CD4-positive, CD25-positive, alpha-beta regulatory T cell (primary cell): ENCODE data around the gene DPF1. TPM values are rescaled to one million over a fixed set of nuclear protein-coding genes. Genes with fewer than 3 reads are reported as not detected.
A peak's percentile ranks its signal among the peaks of the same experiment; 100 is the strongest.

ENCODE experiments used
- ATAC-seq, 2 donors: fragments of 150-1000 bp; cut with Tn5 transposase; one replicate each; pipeline ENCODE4 v1.10.0; 2021; ENCODE audit warnings: low read depth in 2 of 2, moderate number of reproducible peaks in 2 of 2, moderate library complexity in 1 of 2
- DNase-seq, 3 donors: peaks; one replicate each; pipeline versions ENCODE4 v3.0.0 to v3.0.0-alpha.2; 2012 to 2022; ENCODE audit warnings: mixed read lengths in 1 of 3
- H3K27ac ChIP-seq: one replicate; pipeline ENCODE4 v1.7.0; 2013; ENCODE audit warnings: mild to moderate bottlenecking, low read length; ENCODE audit not compliant: insufficient read depth, poor library complexity, severe bottlenecking
- H3K27me3 ChIP-seq: one replicate; pipeline ENCODE4 v1.7.0; 2013; ENCODE audit warnings: low read length; ENCODE audit not compliant: control insufficient read depth, insufficient read depth
- H3K36me3 ChIP-seq: one replicate; pipeline ENCODE4 v1.7.0; 2013; ENCODE audit warnings: mild to moderate bottlenecking, low read length, moderate library complexity; ENCODE audit not compliant: control insufficient read depth, insufficient read depth
- H3K4me1 ChIP-seq: 2 replicates; pipeline ENCODE4 v1.7.0; 2013; ENCODE audit warnings: mild to moderate bottlenecking, low read length; ENCODE audit not compliant: insufficient read depth, control insufficient read depth, poor library complexity, severe bottlenecking
- H3K4me3 ChIP-seq: one replicate; pipeline ENCODE4 v1.7.0; 2013; ENCODE audit warnings: low read depth, mild to moderate bottlenecking, low read length, moderate library complexity
- H3K9me3 ChIP-seq, 2 experiments: 1 replicate in 1 of 2; 2 replicates in 1 of 2; pipeline ENCODE4 v1.7.0; 2013; ENCODE audit warnings: low read length in 2 of 2, mild to moderate bottlenecking in 1 of 2, moderate library complexity in 1 of 2; ENCODE audit not compliant: control insufficient read depth in 2 of 2
- H3K27ac Mint-ChIP-seq, 3 donors: one replicate each; pipeline ENCODE4 v1.8.0; 2020 to 2022; ENCODE audit warnings: mild to moderate bottlenecking in 3 of 3, mixed read lengths in 3 of 3, moderate library complexity in 2 of 3
- H3K27me3 Mint-ChIP-seq: one replicate; pipeline ENCODE4 v1.8.0; 2022; ENCODE audit warnings: mild to moderate bottlenecking, mixed read lengths
- H3K36me3 Mint-ChIP-seq: one replicate; pipeline ENCODE4 v1.8.0; 2020; ENCODE audit warnings: mixed read lengths
- H3K4me1 Mint-ChIP-seq, 4 donors: one replicate each; pipeline ENCODE4 v1.8.0; 2020 to 2022; ENCODE audit warnings: mixed read lengths in 4 of 4, mild to moderate bottlenecking in 1 of 4
- H3K4me3 Mint-ChIP-seq, 4 donors: one replicate each; pipeline ENCODE4 v1.8.0; 2020 to 2022; ENCODE audit warnings: mild to moderate bottlenecking in 4 of 4, mixed read lengths in 4 of 4, moderate library complexity in 3 of 4
- H3K9me3 Mint-ChIP-seq, 7 donors: one replicate each; pipeline ENCODE4 v1.8.0; 2020 to 2022; ENCODE audit warnings: mixed read lengths in 7 of 7, mild to moderate bottlenecking in 3 of 7, moderate library complexity in 2 of 7
- polyA plus RNA-seq, 4 donors: library from polyadenylated mRNA; unstranded; fragments of 300-500 nt; fragmentation: Illumina TruSeq; gene quantifications; one replicate each; pipeline ENCODE4 v1.2.3, GENCODE V29; 2021
- total RNA-seq: library from RNA; stranded (reverse); gene quantifications from one replicate; pipeline ENCODE4 v1.2.3, GENCODE V29; 2022

The DPF1 gene
- total and polyA plus RNA-seq, 5 donors from 2014 or later: not detected

DNA sequence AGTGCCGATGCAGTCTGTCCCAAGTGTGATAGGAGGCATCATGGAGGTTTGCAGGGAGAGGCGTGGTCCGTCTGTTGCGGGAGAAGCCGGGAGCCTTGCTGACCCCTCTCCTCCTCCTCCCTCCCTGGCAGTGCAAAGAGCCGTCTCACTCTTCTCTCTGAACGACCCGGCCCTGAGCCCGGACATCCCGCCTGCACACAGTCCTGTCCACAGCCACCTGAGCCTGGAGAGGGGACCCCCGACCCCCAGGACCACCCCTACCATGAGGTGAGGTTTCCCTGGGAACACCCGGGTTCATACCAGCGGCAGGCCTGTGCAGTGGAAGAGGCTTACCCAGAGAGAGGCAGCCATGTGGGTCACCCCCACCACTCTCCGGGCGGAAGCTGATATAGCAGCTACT is 22.3 kb downstream of the DPF1 start:
- Histone ChIP-seq H3K4me1 (no peaks in the 10 kb centered on the region), H3K27me3 (no peaks in the 10 kb centered on the region), H3K36me3 (no peaks in the 10 kb centered on the region), H3K4me3 (no peak overlapping the region), H3K9me3 (no peaks in the 10 kb centered on the region), H3K27ac (no peak overlapping the region)
- H3K36me3 Mint-ChIP-seq: peaks cover 22% of the 10 kb centered on the region
- no peak overlapping the region for H3K4me3 Mint-ChIP-seq
- no peaks in the 10 kb centered on the region for H3K27me3 Mint-ChIP-seq
- ATAC-seq: no peak
- H3K4me1 Mint-ChIP-seq: no peaks in the 10 kb centered on the region
- no peak overlapping the region for H3K27ac Mint-ChIP-seq
- H3K9me3 Mint-ChIP-seq: no peaks in the 10 kb centered on the region
- no peak for DNase-seq

DNA sequence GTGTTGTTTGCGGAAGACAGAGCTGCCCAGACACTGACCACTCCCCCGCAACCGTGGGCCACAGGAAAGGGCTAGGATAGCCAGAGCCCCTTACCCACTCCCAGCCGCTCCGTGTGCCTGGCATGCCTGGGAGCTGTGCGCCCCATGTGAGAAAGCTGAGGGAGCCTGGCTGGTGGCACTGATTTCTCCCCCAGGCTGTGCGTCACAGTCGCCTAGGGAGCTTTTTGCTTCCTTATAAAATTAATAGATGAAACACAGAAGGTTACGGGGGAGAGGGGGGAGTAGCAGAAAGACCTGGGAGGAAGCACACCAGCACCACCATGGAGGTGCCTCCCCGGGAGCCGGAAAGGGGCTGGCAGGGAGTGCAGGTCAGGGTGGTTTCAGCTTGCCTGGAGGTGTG is 24.7 kb downstream of the DPF1 start:
- no peaks in the 10 kb centered on the region for H3K4me1 Mint-ChIP-seq
- no peak overlapping the region for H3K27ac ChIP-seq
- no peaks in the 10 kb centered on the region for H3K27me3 ChIP-seq
- no peaks in the 10 kb centered on the region for H3K27me3 Mint-ChIP-seq
- no peak overlapping the region for H3K4me3 Mint-ChIP-seq
- no peak overlapping the region for H3K4me3 ChIP-seq
- no peaks in the 10 kb centered on the region for H3K4me1 ChIP-seq
- H3K27ac Mint-ChIP-seq: no peak overlapping the region
- no peaks in the 10 kb centered on the region for H3K36me3 ChIP-seq
- DNase-seq (no peak), ATAC-seq (no peak)
- no peaks in the 10 kb centered on the region for H3K9me3 ChIP-seq
- peaks cover 0 to 1% (median 0%) of the 10 kb centered on the region in 7 donors for H3K9me3 Mint-ChIP-seq
- peaks cover 30% of the 10 kb centered on the region for H3K36me3 Mint-ChIP-seq

DNA sequence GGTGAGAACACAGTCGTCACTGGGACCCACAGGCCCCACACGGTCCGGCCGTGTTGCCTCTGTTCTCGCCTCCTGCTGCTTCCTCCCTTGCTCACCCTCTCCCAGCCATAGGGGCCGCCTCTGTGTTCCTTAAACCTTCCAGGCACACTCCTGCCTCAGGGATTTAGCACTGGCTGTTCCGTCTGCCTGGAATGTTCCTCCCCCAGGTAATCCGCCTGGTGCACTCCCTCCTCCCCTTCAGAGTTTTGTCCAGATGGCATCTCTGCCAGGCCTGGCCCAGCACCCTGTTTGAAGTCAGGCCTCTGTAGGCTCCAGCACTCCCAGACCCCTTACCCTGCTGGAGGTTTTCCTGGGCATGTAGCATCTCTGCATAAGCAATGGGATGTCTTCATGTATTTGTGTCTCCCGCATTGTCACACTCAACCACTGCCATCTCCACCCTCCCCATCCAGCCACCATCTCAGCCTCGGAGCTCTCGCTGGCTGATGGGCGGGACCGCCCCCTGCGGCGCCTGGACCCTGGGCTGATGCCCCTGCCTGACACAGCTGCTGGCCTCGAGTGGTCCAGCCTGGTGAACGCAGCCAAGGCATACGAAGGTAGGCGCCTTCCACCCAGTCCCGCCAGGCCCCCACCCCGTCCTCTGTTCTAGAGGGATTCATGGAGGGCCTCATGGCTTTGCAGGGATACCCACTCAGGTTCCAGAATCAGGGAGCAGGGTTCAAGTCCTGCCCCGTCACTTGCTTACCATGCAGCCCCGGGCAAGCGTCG is 25.9 kb downstream of the DPF1 start:
- Histone ChIP-seq H3K4me1 (no peaks in the 10 kb centered on the region), H3K9me3 (no peaks in the 10 kb centered on the region), H3K36me3 (no peaks in the 10 kb centered on the region), H3K27me3 (no peaks in the 10 kb centered on the region), H3K27ac (no peak overlapping the region), H3K4me3 (no peak overlapping the region)
- H3K9me3 Mint-ChIP-seq: peaks cover 0 to 1% (median 0%) of the 10 kb centered on the region in 7 donors
- no peak for DNase-seq
- no peak for ATAC-seq
- no peaks in the 10 kb centered on the region for H3K27me3 Mint-ChIP-seq
- no peak overlapping the region for H3K4me3 Mint-ChIP-seq
- H3K36me3 Mint-ChIP-seq: peaks cover 30% of the 10 kb centered on the region
- no peak overlapping the region for H3K27ac Mint-ChIP-seq
- H3K4me1 Mint-ChIP-seq: no peaks in the 10 kb centered on the region

DNA sequence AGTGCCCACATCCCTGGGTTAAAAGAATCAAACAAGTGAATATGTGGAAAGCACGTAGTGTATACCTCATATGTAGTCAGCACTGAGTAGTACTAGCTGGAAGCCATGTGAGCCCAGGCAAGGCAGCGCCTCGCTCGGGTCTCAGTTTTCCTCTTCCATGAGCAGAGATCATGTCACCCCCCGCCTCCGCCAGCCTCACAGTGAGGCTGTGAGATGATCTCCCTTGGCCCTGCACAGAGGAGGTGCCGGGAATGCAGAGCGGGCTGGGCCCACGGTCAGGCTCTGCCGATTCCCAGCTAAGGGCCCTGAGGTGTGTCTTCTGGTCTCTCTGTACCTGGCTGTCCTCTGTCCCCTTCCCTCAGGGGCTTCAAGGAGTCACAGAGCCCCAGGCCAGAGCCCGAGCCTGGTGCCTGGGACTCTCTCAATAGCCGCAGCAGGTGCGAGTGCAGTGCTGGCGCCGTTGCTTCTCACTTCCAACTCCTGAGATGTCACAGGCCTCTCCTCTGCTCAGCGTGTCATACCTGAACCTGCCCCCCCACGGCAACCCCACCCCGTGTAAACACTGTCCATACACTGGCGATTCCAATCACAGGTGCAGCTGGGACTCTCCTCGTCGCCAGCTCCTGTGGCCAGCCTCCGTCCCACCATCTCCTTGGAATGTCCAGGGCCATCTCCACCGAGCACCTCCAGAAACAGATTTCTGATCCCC is 26.9 kb downstream of the DPF1 start:
- Histone ChIP-seq H3K4me1 (no peaks in the 10 kb centered on the region), H3K27me3 (no peaks in the 10 kb centered on the region), H3K36me3 (no peaks in the 10 kb centered on the region), H3K27ac (no peak overlapping the region), H3K4me3 (no peak overlapping the region), H3K9me3 (no peaks in the 10 kb centered on the region)
- peaks cover 0 to 1% (median 0%) of the 10 kb centered on the region in 7 donors for H3K9me3 Mint-ChIP-seq
- H3K27me3 Mint-ChIP-seq: no peaks in the 10 kb centered on the region
- peaks cover 24% of the 10 kb centered on the region for H3K36me3 Mint-ChIP-seq
- DNase-seq (no peak), ATAC-seq (no peak)
- H3K4me3 Mint-ChIP-seq: no peak overlapping the region
- no peaks in the 10 kb centered on the region for H3K4me1 Mint-ChIP-seq
- peak overlapping the region in 1 of 3 donors; percentile 87 for H3K27ac Mint-ChIP-seq

DNA sequence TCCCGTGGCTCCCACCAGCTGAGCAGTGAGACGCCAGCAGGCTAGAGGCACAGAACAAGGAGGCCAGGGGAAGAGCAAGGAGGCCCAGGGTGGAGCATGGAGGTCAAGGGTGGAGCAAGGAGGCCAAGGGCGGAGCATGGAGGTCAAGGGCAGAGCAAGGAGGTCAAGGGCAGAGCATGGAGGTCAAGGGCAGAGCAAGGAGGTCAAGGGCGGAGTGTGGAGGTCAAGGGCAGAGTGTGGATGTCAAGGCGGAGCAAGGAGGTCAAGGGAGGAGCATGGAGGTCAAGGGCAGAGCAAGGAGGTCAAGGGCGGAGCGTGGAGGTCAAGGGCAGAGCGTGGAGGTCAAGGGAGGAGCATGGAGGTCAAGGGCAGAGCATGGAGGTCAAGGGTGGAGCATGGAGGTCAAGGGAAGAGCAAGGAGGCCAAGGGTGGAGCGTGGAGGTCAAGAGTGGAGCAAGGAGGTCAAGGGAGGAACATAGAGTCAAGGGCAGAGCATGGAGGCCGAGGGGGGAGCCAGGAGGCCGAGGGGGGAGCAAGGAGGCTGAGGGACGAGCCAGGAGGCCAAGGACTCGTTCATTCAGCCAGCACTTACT is 27.7 kb downstream of the DPF1 start:
- Histone ChIP-seq H3K9me3 (no peaks in the 10 kb centered on the region), H3K4me3 (no peak overlapping the region), H3K27ac (no peak overlapping the region), H3K27me3 (no peaks in the 10 kb centered on the region), H3K36me3 (no peaks in the 10 kb centered on the region), H3K4me1 (no peaks in the 10 kb centered on the region)
- ATAC-seq (no peak), DNase-seq (no peak)
- H3K27ac Mint-ChIP-seq: peak overlapping the region in 1 of 3 donors; percentile 86
- peaks cover 20% of the 10 kb centered on the region for H3K36me3 Mint-ChIP-seq
- no peak overlapping the region for H3K4me3 Mint-ChIP-seq
- H3K27me3 Mint-ChIP-seq: no peaks in the 10 kb centered on the region
- H3K9me3 Mint-ChIP-seq: peaks cover 0 to 1% (median 0%) of the 10 kb centered on the region in 7 donors
- H3K4me1 Mint-ChIP-seq: peaks cover 0 to 1% (median 0%) of the 10 kb centered on the region in 4 donors

DNA sequence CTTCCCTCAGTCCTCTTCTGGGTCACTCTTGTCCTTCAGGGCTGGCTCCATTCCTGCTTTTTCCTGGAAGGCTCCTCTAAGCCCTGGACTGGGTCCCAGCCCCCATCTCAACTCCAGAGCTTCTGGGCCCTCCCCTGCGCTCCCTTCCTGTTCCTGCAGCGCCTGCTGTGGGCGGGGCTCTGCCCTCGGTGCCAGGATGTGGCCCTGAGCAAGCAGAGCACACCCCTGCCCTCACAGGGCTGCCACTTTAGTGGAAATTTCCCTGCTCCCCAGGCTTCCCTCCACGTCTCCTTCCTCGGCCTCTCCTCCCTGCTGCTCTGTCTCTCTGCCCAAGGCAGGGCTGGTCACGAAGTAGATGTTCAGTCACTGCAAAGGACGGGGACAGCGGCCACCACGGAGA is 28.8 kb downstream of the DPF1 start:
- no peaks in the 10 kb centered on the region for H3K9me3 ChIP-seq
- Mint-ChIP-seq H3K27ac (no peak overlapping the region), H3K4me1 (peaks cover 0 to 1% (median 0%) of the 10 kb centered on the region in 4 donors), H3K4me3 (no peak overlapping the region), H3K27me3 (no peaks in the 10 kb centered on the region), H3K36me3 (peaks cover 21% of the 10 kb centered on the region), H3K9me3 (peaks cover 0 to 1% (median 0%) of the 10 kb centered on the region in 7 donors)
- no peaks in the 10 kb centered on the region for H3K27me3 ChIP-seq
- H3K27ac ChIP-seq: no peak overlapping the region
- DNase-seq (no peak), ATAC-seq (no peak)
- no peaks in the 10 kb centered on the region for H3K36me3 ChIP-seq
- H3K4me1 ChIP-seq: no peaks in the 10 kb centered on the region
- H3K4me3 ChIP-seq: no peak overlapping the region

DNA sequence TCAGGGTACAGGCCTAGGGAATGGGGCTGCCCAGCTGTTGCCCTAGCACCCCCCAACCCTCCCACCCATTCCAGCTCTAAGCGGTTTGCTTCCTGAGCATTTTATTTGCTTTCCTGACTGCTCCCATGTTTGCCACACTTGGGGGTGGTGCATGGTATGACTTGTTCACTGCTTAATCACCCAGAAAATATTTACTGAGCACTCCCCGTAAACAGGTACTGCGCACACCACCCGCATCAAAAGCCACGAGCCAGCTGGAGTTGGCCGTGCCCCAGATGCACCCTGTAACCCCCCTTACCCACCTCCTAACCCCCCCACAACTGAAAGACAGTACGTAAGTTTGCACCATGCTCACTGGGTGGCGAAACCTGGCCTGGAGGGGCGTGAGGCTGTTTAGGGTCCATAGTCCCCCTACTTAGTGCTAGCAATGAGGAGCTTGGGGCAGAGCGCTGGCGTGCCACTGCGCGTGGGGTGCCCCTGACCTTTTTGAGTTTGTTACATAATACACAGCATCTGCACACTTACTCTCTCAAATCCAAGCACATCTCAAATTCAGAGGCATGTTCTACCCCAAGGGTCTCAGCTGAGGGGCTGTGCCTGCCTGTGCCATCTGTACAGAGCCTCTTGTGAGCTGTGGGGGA is 29.8 kb downstream of the DPF1 start:
- H3K36me3 Mint-ChIP-seq: peaks cover 21% of the 10 kb centered on the region
- Histone ChIP-seq H3K4me3 (no peak overlapping the region), H3K27me3 (no peaks in the 10 kb centered on the region), H3K27ac (no peak overlapping the region), H3K36me3 (no peaks in the 10 kb centered on the region), H3K4me1 (no peaks in the 10 kb centered on the region), H3K9me3 (no peaks in the 10 kb centered on the region)
- H3K27me3 Mint-ChIP-seq: no peaks in the 10 kb centered on the region
- DNase-seq (no peak), ATAC-seq (no peak)
- peak overlapping the region in 1 of 3 donors; percentile 66 for H3K27ac Mint-ChIP-seq
- H3K9me3 Mint-ChIP-seq: peaks cover 0 to 1% (median 0%) of the 10 kb centered on the region in 7 donors
- H3K4me3 Mint-ChIP-seq: no peak overlapping the region
- H3K4me1 Mint-ChIP-seq: peaks cover 0 to 1% (median 0%) of the 10 kb centered on the region in 4 donors
